DMS 273 (cell line): ENCODE data around the gene KCNT2.
"Not testable (repeated sequence)": the region's sequence is repeated elsewhere in the genome, so short reads cannot be mapped to it uniquely, and the experiment has no call there.

Experiments
- DNase-seq: peaks from one replicate; lab custom pipeline; 2025; ENCODE audit not compliant: unreplicated experiment; lab: John Stamatoyannopoulos, UW

KCNT2 gene

DNA sequence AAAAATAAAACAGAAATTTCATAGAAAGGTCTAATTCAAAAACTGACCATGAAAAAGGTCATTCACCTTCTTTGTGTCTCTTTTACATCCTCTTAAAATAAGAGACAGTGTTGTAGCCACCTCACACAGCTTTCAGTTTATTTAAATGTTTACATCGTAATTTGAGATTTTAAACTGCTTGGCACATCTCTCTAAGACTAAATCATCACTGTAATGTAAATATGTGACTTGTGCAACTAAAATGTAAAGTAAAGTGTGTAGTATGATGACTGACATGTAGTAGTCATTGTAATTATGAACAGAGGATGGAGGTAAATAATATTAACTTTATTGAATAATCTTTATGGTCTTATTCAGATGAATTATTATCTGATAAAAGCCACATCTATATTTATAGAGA lies 283.9 kb downstream of the KCNT2 start:
- no peak for DNase-seq

DNA sequence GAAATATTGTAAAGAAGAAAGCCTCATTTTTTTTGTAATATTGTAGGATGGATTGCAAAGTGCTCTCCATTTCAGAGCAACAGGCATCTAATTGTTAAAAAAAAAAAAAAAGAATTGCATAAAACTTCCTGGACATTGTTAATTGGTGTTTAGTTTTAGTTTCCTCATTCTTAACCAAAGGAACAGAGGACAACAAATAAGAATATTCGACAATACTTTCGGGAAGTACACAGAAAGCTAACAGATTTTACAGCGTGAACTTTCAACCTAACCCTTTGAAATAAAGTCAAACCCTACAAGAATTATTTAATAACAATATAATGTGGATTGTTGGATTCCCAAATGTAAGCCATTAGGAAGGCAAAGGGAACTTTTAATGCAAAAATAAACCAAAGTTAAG lies 284.4 kb downstream of the KCNT2 start:
- DNase-seq = no peak

DNA sequence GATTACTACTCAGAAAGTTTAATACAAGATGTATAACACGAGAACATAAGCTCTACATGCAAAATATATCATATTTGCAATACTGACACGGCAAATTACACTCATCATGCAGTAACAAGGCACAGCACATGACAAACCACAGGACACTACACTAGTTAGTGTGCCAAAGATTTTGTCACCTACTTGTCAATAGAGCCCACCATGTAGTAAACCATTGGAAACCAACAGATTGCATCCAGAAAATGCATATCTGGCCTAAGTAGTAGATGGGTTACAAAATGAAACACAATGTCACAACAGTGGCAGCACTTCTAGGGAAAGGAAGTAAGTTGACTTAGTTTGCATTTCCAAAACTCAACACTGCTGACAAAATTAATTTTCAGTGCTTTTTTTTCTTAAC lies 288.9 kb downstream of the KCNT2 start:
- DNase-seq = no peak

DNA sequence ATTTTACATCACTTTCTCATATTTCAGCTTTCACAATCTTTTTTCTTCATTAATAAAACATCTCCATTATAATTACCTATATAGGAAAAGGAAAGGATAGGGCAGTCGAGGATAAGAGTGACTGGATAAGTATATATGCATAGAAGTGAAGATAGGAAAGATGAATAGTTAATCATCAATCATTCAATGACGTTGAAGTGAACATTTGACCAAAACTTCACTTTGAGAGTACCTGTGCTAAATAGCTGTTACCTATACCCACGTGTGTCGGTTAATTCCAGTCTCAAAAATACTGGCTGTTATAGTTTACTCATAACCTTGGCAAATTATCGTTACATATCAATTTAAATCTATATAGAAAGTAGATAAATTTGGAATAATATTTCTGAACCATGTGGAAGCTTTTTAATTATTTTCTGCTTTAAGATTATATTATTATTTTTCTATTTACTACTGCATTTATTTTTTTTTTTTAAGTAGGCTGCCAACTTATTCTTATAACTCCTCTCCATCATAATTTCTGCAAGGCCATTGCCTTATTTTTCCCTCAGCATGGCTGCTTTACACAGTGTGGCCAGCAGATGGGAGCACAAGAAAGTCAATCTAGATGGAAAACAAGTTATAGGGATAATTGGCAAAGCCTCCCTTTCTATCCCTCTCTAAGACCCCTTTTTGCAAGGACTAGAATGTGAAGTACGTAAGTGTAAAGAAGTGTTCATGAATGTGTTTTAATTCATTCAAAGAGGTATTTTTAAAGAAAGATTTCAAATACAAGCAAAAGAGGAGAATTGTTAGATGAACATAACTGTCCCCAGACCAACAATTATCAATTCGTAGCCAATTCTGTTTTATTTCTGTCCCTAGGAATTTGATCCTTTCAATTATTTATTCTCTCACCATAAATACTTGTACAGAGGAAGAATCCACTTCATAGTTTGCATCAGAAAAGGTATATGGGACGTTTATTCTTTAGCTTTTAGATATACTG lies 290.4 kb downstream of the KCNT2 start:
- DNase-seq = peak; percentile 38

DNA sequence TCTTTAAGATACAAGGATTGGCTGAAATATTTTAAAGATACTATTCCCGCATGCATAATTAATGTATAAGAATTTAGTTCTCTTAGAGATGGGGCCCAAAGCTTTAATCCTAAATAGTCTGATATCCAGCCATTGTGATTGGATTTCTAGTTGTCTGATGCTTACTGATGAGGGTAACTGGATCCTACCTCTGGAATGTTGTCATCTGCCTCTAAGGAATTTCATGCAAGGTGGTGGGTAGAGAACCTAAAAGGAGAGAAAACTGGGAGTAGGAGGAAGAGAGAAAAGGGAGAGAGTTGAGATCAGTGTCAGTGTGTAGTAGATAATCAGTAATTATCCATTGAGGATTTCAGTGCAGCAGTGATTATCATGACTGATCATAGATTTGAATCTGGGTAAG lies 295.5 kb downstream of the KCNT2 start:
- no peak for DNase-seq

DNA sequence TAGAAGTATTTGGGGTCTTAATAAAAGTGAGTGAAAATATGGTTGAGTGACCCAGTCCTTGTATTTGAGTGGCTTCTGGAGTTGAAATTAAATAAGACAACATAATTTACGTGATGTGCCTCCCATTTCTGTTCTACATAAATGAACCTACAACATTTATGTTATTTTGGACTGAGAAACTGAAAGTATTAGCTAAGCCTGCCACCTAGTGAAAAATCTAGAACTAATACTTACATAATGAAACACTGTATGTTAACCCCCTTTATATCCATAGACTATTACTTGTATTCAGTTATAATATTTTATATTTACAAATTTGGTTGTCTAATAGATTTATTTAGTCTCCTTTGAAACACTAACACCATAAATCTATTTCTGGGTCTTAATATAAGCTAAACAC lies 298.9 kb downstream of the KCNT2 start:
- DNase-seq = peak; percentile 30

DNA sequence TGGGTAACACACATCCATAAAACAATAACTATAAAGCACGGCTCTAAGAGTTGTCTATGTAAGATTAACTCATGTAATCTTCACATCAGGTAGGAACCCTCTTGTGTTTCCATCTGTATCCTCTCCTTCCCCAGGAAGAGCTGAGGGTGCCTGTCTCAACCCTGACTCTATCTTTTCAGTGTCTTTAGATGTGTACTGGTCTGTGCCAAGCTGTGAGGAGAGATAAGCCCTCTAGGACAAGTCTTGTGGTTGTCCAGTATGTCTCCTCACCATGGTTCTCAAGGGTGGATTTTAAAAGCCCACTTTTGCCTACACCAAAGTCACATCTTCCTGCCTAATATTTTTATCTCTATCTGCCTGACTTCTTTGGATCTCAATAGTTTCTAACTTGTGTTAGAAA lies 300.1 kb downstream of the KCNT2 start:
- DNase-seq = no peak

DNA sequence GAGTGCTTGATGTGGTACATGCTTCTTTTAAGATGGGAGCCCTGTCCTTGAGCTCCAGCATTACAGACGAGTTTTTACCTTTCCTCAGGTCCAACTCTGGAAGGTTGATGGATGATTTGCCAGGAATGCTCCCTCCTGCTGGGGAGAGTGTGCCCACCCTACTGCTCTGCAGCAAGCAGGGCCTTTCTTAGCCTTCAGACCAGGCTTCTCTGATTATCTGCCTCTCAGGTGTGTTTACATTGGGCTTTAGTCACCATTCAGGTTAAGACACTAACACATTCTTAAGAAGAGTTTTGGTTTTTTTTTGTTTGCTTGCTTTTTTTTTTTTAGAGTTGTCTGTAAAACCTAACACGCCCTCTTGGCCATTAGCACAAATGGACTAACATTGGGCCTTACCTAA lies 301.8 kb downstream of the KCNT2 start:
- no peak for DNase-seq

DNA sequence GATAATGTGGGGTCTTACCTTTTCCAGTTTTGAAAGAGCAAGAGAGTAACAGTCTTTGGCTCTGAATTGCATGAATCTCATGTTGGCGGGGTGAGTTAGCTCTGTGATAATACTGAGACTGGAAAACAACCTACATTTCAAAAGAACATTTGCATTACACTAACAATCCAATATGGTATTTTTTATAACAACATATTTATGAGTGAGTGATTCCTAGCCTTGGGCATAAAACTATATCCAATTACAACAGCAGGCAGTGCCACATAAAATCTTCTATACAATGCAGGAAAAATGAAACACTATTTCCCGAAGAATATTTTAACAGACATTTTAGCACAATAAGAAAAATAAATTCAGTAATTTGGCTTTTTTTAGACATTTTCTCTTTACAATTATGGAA lies 303.0 kb downstream of the KCNT2 start:
- DNase-seq = no peak

DNA sequence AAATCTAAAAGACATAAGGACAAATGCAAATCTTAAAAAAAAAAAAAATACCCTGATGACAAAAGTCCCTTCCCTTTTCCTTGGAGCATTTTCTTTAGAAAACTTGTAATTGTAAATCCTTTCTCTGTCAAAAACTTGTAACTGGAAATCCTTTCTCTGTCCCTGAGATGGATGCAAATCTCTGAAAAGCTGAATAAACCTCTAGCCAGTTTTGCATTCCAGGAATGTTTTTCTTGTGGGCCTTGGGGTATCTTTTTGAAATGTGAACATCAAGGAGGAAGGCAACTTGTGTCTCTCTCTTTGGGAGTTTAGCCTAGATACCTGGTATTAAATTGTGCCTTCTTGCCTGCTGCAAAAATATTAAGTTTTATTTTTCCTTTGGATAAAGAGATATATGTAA lies 305.3 kb downstream of the KCNT2 start:
- no peak for DNase-seq

DNA sequence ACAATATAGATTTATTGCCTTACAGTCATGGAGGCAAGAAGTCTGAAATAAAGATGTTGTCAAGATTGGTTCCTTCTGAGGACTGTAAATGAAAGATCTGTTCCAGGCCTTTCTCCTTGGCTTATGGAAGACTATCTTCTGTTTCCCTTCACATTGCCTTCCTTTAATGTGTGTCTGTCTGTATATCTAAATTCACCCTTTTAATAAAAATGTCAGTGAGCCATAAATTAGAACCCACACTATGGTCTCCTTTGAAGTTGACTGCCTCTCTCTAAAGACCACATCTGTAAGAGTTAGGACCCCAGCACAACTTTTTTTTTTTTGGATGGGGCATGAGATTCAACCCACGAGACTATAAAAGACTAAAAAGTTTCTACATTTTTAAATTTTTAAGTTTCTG lies 305.8 kb downstream of the KCNT2 start:
- DNase-seq = no peak

DNA sequence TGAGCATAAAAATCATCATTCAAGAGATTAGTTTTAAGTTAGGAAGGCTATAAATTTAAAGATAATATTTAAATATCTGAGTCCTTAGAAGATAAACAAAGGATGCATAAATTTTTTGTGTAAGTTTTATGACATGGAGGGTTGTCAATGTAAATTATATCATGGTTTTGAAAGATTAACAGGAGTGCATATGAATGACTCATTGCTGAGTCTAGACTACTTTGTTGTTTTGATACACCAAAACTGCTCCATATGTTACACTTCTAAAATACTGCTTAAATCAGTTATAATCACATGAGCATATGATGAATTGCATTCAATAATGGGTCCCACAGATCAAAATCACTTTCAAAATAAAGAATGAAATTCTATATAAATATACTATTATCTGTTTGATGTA lies 312.5 kb downstream of the KCNT2 start:
- no peak for DNase-seq

DNA sequence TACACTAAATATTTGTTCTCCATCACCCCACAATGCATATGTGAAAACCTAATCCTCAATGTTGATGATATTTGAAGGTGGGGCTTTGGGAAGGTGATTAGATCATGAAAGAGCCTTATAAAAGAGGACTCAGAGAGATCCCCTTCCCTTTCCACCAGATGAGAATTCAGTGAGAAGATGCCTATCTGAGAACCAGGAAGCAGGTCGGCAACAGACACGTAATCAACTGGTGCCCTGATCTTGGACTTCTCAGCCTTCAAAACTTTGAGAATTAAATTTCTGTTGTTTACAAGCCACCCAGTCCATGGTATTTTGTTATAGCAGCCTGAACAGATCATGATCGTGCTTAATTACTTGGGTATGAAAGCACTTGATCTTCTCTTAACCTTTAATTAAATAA lies 329.4 kb downstream of the KCNT2 start:
- DNase-seq = no peak

DNA sequence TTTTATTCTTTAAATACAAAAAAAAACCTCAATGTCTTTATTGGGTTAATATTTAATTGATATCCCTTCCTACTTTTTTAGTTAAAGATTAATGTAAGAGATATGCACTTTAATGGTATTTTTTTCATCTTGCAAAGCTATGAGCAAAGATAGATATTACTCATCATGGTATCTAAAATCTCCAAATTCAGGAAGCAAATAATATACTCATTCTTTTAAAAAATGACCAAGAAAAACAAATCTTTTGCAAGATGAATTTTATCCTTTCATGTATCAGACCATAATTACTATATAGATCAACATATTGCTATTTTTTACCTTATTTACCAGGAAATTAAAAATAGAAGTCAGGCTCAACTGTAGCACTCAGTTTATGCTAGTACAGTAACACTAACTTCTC lies 330.4 kb downstream of the KCNT2 start:
- DNase-seq = no peak

DNA sequence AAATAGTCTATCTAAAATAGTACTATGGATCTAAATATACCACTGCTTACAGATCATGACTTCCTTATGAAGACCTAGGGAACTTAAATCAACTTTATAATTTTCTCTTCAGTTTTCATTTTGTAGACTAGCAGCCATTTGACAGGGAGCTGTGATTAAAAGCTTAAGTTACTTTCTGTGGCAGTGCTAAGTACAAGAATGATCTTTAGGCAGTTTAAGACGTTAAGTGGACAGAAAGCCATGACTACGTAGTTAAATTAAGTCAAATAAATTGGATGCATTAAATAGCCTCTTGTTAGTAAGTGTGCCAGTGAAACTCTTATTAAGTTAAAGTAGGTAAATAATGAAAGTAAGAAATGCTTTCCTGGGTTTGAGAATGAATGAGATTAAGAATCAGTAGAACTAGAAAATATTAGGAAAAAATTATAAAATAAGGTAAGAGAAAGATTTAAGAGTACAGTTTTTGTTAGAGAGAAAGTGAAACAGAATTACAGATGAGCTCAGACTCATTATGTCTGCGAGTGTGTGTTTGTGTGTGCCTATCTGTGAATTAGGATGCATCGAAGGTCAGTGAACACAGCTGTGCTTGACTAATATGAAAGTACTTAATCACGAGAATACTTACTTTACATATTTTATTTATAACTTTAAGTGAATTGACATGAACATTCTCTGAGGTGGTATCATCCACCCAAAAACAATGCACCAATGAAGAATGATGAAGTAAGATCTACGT lies 336.9 kb downstream of the KCNT2 start:
- no peak for DNase-seq

DNA sequence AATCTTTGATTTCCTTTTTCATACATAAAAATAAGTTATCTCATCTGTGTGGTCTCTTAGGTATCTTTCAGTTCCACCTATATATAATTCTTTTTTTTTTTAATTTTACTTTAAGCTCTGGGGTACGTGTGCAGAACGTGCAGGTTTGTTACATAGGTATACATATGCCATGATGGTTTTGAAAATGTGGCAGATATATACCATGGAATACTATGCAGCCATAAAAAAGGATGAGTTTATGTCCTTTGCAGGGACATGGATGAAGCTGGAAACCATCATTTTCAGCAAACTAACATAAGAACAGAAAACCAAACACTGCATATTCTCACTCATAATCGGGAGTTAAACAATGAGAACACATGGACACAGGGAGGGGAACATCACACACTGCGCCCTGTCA lies 345.2 kb downstream of the KCNT2 start:
- DNase-seq = not testable (repeated sequence)

DNA sequence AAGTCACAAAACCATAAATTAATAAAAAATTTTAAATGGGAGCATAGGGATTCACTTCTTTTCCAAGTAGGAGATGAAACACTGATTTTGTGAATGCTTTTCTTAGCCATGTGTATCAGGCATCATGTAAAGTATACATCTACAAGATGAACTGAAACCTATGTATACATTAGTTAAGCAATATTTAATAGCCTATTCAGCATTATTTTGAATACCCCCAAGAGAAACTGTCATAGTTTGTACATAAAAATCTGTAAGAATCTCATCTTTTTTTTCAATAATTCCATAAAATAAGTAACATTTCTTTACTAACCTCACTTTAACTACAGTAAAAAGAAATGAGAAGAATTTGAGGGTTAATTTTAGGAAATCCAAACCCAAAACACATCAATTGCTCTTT lies 348.0 kb downstream of the KCNT2 start:
- DNase-seq = no peak

DNA sequence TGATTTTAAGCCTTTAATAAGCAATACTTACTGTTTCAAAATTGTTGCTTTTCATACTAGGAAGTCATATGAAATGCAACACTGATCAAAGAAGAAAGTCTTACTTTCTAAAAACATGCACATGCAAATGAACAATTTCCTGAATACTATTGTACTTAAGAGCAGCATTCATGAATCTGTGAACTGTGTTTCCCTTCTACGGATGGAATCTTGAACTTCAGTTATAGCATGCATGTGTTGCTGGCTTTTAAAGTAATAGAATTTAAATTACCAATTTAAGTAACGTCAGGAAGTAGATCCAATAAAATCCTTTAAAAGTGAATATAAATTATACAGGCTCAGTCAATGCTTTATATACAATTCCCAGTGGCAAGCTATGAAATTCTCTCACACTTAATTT lies 348.9 kb downstream of the KCNT2 start:
- DNase-seq = no peak

DNA sequence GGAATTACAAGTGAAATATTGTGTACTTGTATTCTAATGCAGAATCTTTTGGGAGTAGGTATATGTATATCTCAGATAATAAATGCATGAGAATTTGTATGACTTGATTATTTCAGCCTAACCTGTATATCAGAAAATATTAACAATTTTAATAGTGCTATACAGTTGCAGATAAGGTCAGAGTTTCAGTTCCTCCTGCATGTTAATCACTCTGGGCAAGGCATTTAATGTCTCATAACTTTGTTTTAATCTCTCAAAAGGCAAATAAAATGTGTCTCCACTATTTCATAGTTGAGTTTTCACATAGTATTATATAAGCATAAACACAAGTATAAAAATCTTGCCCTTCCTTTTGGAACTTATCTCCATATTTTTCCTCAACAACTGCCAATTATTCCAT lies 352.5 kb downstream of the KCNT2 start:
- DNase-seq = no peak

DNA sequence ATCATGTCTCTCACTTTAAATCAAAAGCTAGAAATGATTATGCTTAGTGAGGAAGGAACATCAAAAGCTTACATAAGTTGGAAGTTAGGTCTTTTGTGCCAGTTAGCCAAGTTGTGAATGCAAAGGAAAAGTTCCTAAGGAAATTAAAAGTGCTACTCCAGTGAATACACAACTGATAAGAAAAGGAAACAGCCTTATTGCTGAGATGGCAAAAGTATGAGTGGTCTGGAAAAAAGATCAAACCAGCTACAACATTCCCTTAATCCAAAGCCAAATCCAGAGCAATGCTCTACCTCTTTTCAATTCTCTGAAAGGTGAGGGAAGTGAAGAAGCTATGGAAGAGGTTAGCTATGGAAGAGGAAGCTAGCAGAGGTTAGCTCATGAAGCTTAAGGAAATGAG lies 378.7 kb downstream of the KCNT2 start:
- DNase-seq = no peak

DNA sequence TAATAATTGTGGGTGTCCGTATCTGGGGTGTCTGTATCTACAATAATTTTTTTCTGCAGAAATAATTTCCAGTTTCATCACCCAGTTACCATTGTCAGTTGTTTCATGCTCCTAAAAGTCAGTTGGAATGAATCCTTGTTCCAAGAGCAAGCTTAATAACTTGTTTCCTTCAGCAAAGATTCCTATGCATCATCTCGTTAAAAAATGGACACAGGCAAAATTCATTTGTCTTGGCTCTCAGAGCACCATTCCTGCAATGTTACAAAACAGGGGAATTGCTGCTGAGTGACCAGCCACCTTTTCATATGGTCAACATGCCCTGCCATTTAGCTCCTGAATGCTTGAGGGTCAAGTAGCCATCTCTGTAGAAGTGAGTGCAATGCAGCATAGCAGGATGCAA lies 393.4 kb downstream of the KCNT2 start:
- no peak for DNase-seq

DNA sequence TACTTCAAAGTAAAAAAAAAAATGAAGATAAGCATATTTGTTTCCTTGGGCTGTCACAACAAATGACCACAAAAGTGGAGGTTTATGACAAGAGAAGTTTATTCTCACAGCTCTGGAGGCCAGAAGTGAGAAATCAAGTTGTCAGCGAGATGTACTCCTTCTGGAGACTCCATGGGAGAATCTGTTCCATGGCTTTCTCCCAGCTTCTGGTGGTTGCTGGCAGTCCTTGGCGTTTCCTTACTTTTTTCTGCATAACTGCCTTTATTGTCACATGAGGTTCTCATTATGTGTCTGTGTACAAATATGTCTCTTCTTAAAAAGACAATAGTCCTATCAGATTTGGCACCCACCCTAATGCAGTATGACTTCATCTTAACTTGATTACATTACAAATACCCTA lies 398.3 kb downstream of the KCNT2 start:
- no peak for DNase-seq
